Measurements from ENCODE around the gene LRCH1.

DNA sequence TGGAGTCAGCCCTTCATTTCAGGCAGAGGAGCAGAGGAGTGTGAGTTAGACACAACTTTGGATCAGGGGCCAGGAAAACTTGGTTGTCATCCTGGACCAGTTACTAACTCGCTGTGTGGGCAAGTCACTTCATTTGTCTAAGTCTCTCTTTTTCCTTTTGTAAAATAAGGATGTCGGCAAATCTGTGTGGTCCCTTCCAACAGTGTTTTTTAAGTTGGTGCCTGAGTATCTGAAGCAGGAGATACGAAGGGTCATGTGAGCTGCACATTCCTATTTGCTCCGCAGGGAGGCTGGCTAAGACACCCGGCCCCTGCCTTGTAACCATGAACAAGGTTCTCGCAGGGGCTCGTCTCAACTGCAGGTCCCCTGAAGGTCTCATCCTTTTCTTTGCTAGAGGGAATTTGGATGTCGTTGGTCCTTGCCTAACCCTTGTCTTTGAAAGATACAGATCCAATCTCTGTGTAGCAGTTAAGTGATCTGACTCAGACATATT, 64.3 kb downstream of the LRCH1 start:
- TF ChIP-seq, protein P1, sequence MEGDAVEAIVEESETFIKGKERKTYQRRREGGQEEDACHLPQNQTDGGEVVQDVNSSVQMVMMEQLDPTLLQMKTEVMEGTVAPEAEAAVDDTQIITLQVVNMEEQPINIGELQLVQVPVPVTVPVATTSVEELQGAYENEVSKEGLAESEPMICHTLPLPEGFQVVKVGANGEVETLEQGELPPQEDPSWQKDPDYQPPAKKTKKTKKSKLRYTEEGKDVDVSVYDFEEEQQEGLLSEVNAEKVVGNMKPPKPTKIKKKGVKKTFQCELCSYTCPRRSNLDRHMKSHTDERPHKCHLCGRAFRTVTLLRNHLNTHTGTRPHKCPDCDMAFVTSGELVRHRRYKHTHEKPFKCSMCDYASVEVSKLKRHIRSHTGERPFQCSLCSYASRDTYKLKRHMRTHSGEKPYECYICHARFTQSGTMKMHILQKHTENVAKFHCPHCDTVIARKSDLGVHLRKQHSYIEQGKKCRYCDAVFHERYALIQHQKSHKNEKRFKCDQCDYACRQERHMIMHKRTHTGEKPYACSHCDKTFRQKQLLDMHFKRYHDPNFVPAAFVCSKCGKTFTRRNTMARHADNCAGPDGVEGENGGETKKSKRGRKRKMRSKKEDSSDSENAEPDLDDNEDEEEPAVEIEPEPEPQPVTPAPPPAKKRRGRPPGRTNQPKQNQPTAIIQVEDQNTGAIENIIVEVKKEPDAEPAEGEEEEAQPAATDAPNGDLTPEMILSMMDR (IDR thresholded peaks at IDR 0.05) = no peak
- TF ChIP-seq POLR2A (IDR thresholded peaks at IDR 0.05) = no peak
- no peak for TF ChIP-seq POLR2AphosphoS5 (IDR thresholded peaks at IDR 0.05)
